Transverse colon (tissue), 3 donors: Measurements from ENCODE around the gene CDKAL1.

Experiments used
- EP300 ChIP-seq: sonication (generic); formaldehyde crosslinking; IDR thresholded peaks from one replicate; pipeline ENCODE4 v1.6.1; 2017; ENCODE audit warnings: antibody characterized with exemption, low read depth
- POLR2A ChIP-seq: fragments of 450-650 bp; IDR thresholded peaks from one replicate; pipeline ENCODE4 v1.6.1; 2016; ENCODE audit warnings: antibody characterized with exemption, mild to moderate bottlenecking, moderate library complexity
- TF ChIP-seq, protein P1 (sequence below), 5 experiments: fragments of 200-600 bp in 3 of 5; fragments of 450-650 bp in 2 of 5; sonication (generic) in 3 of 5; IDR thresholded peaks; 1 replicate in 2 of 5; 2 replicates in 3 of 5; pipeline ENCODE4 v1.5.1; 2016 to 2017; ENCODE audit warnings: antibody characterized with exemption in 5 of 5, inconsistent platforms in 3 of 5, mild to moderate bottlenecking in 2 of 5, moderate library complexity in 1 of 5

DNA sequence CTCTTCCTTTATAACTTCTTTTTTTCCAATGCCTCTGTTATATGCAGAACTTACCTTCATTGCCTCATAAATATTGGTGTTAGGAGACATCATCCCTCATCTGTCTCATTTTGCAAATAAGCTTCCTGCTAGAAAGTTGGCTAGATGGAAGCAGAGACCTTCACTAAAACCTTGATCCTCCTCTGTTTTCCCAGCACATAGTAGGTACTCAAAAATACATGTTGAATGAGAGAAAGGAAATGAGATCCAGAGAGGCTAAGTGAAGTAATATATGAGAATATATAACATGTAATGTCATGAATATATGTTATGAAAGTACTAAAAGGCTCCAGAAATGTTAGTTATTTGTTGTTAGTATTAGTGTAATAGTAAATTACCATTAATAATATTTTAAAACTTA is 91.9 kb downstream of the CDKAL1 start:
- TF ChIP-seq EP300 (no peak), POLR2A (no peak)
- TF ChIP-seq, protein P1, sequence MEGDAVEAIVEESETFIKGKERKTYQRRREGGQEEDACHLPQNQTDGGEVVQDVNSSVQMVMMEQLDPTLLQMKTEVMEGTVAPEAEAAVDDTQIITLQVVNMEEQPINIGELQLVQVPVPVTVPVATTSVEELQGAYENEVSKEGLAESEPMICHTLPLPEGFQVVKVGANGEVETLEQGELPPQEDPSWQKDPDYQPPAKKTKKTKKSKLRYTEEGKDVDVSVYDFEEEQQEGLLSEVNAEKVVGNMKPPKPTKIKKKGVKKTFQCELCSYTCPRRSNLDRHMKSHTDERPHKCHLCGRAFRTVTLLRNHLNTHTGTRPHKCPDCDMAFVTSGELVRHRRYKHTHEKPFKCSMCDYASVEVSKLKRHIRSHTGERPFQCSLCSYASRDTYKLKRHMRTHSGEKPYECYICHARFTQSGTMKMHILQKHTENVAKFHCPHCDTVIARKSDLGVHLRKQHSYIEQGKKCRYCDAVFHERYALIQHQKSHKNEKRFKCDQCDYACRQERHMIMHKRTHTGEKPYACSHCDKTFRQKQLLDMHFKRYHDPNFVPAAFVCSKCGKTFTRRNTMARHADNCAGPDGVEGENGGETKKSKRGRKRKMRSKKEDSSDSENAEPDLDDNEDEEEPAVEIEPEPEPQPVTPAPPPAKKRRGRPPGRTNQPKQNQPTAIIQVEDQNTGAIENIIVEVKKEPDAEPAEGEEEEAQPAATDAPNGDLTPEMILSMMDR (IDR thresholded peaks at IDR 0.05), result no peak
